A549 (cell line): ENCODE results near the gene KREMEN1. TPM values are rescaled to one million over a fixed set of nuclear protein-coding genes. Genes with fewer than 3 reads are reported as not detected.

ENCODE experiments used
- ATAC-seq, 2 experiments: fragments of 200-7000 bp in 1 of 2; fragments of >200 bp in 1 of 2; cut with Nextera tagmentation in 1 of 2; cut with Tn5 transposase in 1 of 2; 3 replicates each; pipeline versions ENCODE4 v1.8.0 to v1.9.1; 2018 to 2020; ENCODE audit warnings: mild to moderate bottlenecking in 1 of 2, moderate library complexity in 1 of 2
- CTCF ChIA-PET: fragments of 300-600 bp; sonication (Branson Sonifier 250); formaldehyde crosslinking; extraction: SDS; loops from one replicate; lab custom pipeline; 2021; ENCODE audit warnings: antibody characterized with exemption, inconsistent platforms; lab: Yijun Ruan, JAX
- POLR2A ChIA-PET: fragments of 350-600 bp; formaldehyde crosslinking; extraction: SDS; loops from one replicate; lab custom pipeline; 2021; ENCODE audit warnings: antibody characterized with exemption, inconsistent platforms; lab: Yijun Ruan, JAX
- DNase-seq, 2 experiments: peaks; one replicate each; pipeline versions ENCODE4 v3.0.0 to v3.0.0-alpha.2; 2011 to 2016; ENCODE audit warnings: low read depth in 1 of 2, low spot score in 1 of 2
- FAIRE-seq: peaks from 2 replicates; lab custom pipeline; 2011; peaks lifted over from hg19 to GRCh38; lab: Jason Lieb, UNC
- H3K27ac ChIP-seq, 2 experiments: fragments of >200 bp; sonication (Bioruptor Twin); formaldehyde crosslinking; 3 replicates each; pipeline ENCODE4 v1.5.1; 2016 to 2017
- H3K4me1 ChIP-seq: fragments of >200 bp; sonication (Bioruptor Twin); formaldehyde crosslinking; 3 replicates; pipeline ENCODE4 v1.6.1; 2016
- H3K4me2 ChIP-seq: fragments of >200 bp; sonication (Bioruptor Twin); formaldehyde crosslinking; 3 replicates; pipeline ENCODE4 v1.6.1; 2016
- H3K4me3 ChIP-seq: fragments of >200 bp; sonication (Bioruptor Twin); formaldehyde crosslinking; 3 replicates; pipeline ENCODE4 v1.5.1; 2016
- H3K9me3 ChIP-seq: fragments of >200 bp; sonication (Bioruptor Twin); formaldehyde crosslinking; 3 replicates; pipeline ENCODE4 v1.6.1; 2016
- ATOH8 ChIP-seq: fragments of 250-450 bp; sonication (Bioruptor Pico); IDR thresholded peaks from 2 replicates; pipeline ENCODE4 v1.5.0; 2020; ENCODE audit warnings: low read depth, mild to moderate bottlenecking, moderate library complexity
- CEBPB ChIP-seq, 2 experiments: fragments of >200 bp in 1 of 2; sonication (Bioruptor Twin) in 1 of 2; formaldehyde crosslinking in 1 of 2; IDR thresholded peaks; 2 replicates each; pipeline ENCODE4 v1.6.1; 2012 to 2016
- EHF ChIP-seq: fragments of 250-450 bp; sonication (Bioruptor Pico); IDR thresholded peaks from 2 replicates; pipeline ENCODE4 v1.5.0; 2020; ENCODE audit warnings: mild to moderate bottlenecking
- ESRRA ChIP-seq: fragments of 150-350 bp; IDR thresholded peaks from 2 replicates; pipeline ENCODE4 v1.6.1; 2014; ENCODE audit warnings: mild to moderate bottlenecking, low read length, borderline replicate concordance
- FOSL2 ChIP-seq, 2 experiments: fragments of 450-650 bp in 1 of 2; fragments of >200 bp in 1 of 2; sonication (Bioruptor Twin) in 1 of 2; formaldehyde crosslinking; IDR thresholded peaks; 2 replicates each; pipeline versions ENCODE4 v1.5.0 to v1.6.1; 2016 to 2020; ENCODE audit warnings: mild to moderate bottlenecking in 1 of 2, moderate library complexity in 1 of 2
- HDAC2 ChIP-seq: fragments of 200-600 bp; sonication (generic); IDR thresholded peaks from 2 replicates; pipeline ENCODE4 v1.6.1; 2016
- HMGXB4 ChIP-seq: fragments of 250-450 bp; sonication (Bioruptor Pico); IDR thresholded peaks from 2 replicates; pipeline ENCODE4 v1.5.0; 2021; ENCODE audit warnings: mild to moderate bottlenecking, moderate library complexity, borderline replicate concordance
- HOXB5 ChIP-seq: fragments of 250-450 bp; sonication (Bioruptor Pico); IDR thresholded peaks from 2 replicates; pipeline ENCODE4 v1.5.0; 2020; ENCODE audit warnings: mild to moderate bottlenecking, moderate library complexity
- KDM5A ChIP-seq: fragments of 200-600 bp; sonication (generic); IDR thresholded peaks from 2 replicates; pipeline ENCODE4 v1.6.1; 2016; ENCODE audit warnings: antibody characterized with exemption, mild to moderate bottlenecking
- MAFK ChIP-seq: fragments of 450-650 bp; IDR thresholded peaks from 2 replicates; pipeline ENCODE4 v1.6.1; 2014; ENCODE audit not compliant: partially characterized antibody
- MAX ChIP-seq: IDR thresholded peaks from 2 replicates; pipeline ENCODE4 v1.6.1; 2012
- MAZ ChIP-seq: fragments of 150-350 bp; IDR thresholded peaks from 2 replicates; pipeline ENCODE4 v1.6.1; 2014; ENCODE audit warnings: antibody characterized with exemption, low read depth, low read length, borderline replicate concordance
- NPAS2 ChIP-seq: fragments of 250-450 bp; sonication (Bioruptor Pico); IDR thresholded peaks from 2 replicates; pipeline ENCODE4 v1.8.0; 2022; ENCODE audit warnings: mild to moderate bottlenecking, moderate library complexity, borderline replicate concordance
- PHF8 ChIP-seq: fragments of 200-600 bp; sonication (generic); IDR thresholded peaks from 2 replicates; pipeline ENCODE4 v1.6.1; 2016; ENCODE audit warnings: low read depth, mild to moderate bottlenecking, antibody characterized with exemption, moderate library complexity, borderline replicate concordance
- POLR2A ChIP-seq: IDR thresholded peaks from 2 replicates; pipeline ENCODE4 v1.6.1; 2012; ENCODE audit warnings: mild to moderate bottlenecking, low read length
- POLR2AphosphoS2 ChIP-seq: conservative IDR thresholded peaks from 2 replicates; pipeline ENCODE4 v1.6.1; 2012; ENCODE audit warnings: low read length, improper control_type of control experiment, inconsistent platforms
- REST ChIP-seq: fragments of 200-600 bp; sonication (generic); IDR thresholded peaks from 2 replicates; pipeline ENCODE4 v1.6.1; 2016; ENCODE audit warnings: antibody characterized with exemption, mild to moderate bottlenecking, moderate library complexity
- RFX5 ChIP-seq: fragments of 450-650 bp; IDR thresholded peaks from 2 replicates; pipeline ENCODE4 v1.7.1; 2014; ENCODE audit warnings: antibody characterized with exemption, mild to moderate bottlenecking, moderate library complexity
- SREBF2 ChIP-seq: fragments of 450-650 bp; IDR thresholded peaks from 2 replicates; pipeline ENCODE4 v1.6.1; 2014; ENCODE audit warnings: mild to moderate bottlenecking, moderate library complexity
- TFCP2L1 ChIP-seq: fragments of 250-450 bp; sonication (Bioruptor Pico); IDR thresholded peaks from 2 replicates; pipeline ENCODE4 v1.5.0; 2021; ENCODE audit warnings: mild to moderate bottlenecking
- ZNF302 ChIP-seq: fragments of 250-450 bp; sonication (Bioruptor Pico); IDR thresholded peaks from 2 replicates; pipeline ENCODE4 v1.9.0; 2021; ENCODE audit warnings: inconsistent platforms, mild to moderate bottlenecking, moderate library complexity
- WGBS: methylation state at CpG from one replicate; pipeline ENCODE4 v1.1.6; 2017; ENCODE audit errors: missing lambda C conversion rate; 5-methylcytosine and 5-hydroxymethylcytosine counted together
- polyA plus RNA-seq, 4 experiments: library from polyadenylated mRNA; depleted of rRNA in 3 of 4; stranded (reverse); fragments of >200 nt; fragmentation: RNase III in 1 of 4; extraction: RNeasy Plus Mini Kit Qiagen cat#74134 plus additional on column Dnase treatment in 1 of 4; gene quantifications; 2 replicates in 3 of 4; 3 replicates in 1 of 4; pipeline ENCODE4 v1.2.3, GENCODE V29; 2011 to 2017
- TF ChIP-seq, protein P1 (sequence below): IDR thresholded peaks from 2 replicates; pipeline ENCODE4 v1.6.1; 2012; ENCODE audit warnings: low read depth, borderline replicate concordance
- TF ChIP-seq, protein P2 (sequence below): fragments of 150-350 bp; IDR thresholded peaks from 2 replicates; pipeline ENCODE4 v1.6.1; 2014; ENCODE audit warnings: low read depth, mild to moderate bottlenecking, low read length
- TF ChIP-seq, protein P3 (sequence below): fragments of 450-650 bp; IDR thresholded peaks from 2 replicates; pipeline ENCODE4 v1.6.1; 2014; ENCODE audit warnings: antibody characterized with exemption

The KREMEN1 gene
- polyA plus RNA-seq, 2 of the 4 experiments (the other 2 are of a cell fraction) = 1.7 to 2.5 TPM

GRCh38 chr22:29083933-29084591 is 11.2 kb downstream of the KREMEN1 start (continued):
- TF ChIP-seq TFCP2L1 (CRISPR knock-in tag) (no peak), ATOH8 (CRISPR knock-in tag) (no peak)

- TF ChIP-seq EHF (CRISPR knock-in tag) (no peak), ATOH8 (CRISPR knock-in tag) (no peak), ZNF302 (CRISPR knock-in tag) (no peak), HMGXB4 (no peak), CEBPB (IDR thresholded peaks at IDR 0.05) (no peak), MAZ (no peak), FOSL2 (IDR thresholded peaks at IDR 0.05) (no peak), FOSL2 (CRISPR knock-in tag; IDR thresholded peaks at IDR 0.05) (no peak), PHF8 (no peak), MAX (no peak), POLR2A (no peak)
- TF ChIP-seq, protein P1, sequence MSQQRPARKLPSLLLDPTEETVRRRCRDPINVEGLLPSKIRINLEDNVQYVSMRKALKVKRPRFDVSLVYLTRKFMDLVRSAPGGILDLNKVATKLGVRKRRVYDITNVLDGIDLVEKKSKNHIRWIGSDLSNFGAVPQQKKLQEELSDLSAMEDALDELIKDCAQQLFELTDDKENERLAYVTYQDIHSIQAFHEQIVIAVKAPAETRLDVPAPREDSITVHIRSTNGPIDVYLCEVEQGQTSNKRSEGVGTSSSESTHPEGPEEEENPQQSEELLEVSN = no peak
- TF ChIP-seq, protein P2, sequence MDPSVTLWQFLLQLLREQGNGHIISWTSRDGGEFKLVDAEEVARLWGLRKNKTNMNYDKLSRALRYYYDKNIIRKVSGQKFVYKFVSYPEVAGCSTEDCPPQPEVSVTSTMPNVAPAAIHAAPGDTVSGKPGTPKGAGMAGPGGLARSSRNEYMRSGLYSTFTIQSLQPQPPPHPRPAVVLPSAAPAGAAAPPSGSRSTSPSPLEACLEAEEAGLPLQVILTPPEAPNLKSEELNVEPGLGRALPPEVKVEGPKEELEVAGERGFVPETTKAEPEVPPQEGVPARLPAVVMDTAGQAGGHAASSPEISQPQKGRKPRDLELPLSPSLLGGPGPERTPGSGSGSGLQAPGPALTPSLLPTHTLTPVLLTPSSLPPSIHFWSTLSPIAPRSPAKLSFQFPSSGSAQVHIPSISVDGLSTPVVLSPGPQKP = no peak
- TF ChIP-seq, protein P3, sequence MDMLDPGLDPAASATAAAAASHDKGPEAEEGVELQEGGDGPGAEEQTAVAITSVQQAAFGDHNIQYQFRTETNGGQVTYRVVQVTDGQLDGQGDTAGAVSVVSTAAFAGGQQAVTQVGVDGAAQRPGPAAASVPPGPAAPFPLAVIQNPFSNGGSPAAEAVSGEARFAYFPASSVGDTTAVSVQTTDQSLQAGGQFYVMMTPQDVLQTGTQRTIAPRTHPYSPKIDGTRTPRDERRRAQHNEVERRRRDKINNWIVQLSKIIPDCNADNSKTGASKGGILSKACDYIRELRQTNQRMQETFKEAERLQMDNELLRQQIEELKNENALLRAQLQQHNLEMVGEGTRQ = no peak
- Histone ChIP-seq H3K9me3 (no peaks in the 10 kb centered on the region), H3K4me2 (no peak overlapping the region), H3K4me1 (no peaks in the 10 kb centered on the region), H3K4me3 (no peak overlapping the region), H3K27ac (no peak overlapping the region)
- POLR2A ChIA-PET = no interaction called here
- CTCF ChIA-PET = no interaction called here
- FAIRE-seq (no peak), ATAC-seq (no peak), DNase-seq (no peak)
- 90% methylated on average over 2 of the region's 2 CpGs for WGBS
Observed at GRCh38 chr22:29087012-29087411, 14.2 kb downstream of the KREMEN1 start.

GRCh38 chr22:29088809-29089208 is 16.0 kb downstream of the KREMEN1 start:
- ATAC-seq (no peak), FAIRE-seq (no peak), DNase-seq (no peak)
- Histone ChIP-seq H3K4me2 (no peak overlapping the region), H3K27ac (no peak overlapping the region), H3K4me3 (no peak overlapping the region), H3K9me3 (no peaks in the 10 kb centered on the region), H3K4me1 (no peaks in the 10 kb centered on the region)
- ChIA-PET CTCF (interaction anchor here (1.1 kb wide), 1 partner anchor 8 kb away, joined by 3 read pairs; no protein-coding TSS in a partner anchor), POLR2A (no interaction called here)
- 90% methylated on average over 3 of the region's 3 CpGs for WGBS
- TF ChIP-seq MAFK = no peak
- TF ChIP-seq ESRRA = no peak
- no peak for TF ChIP-seq SREBF2
- no peak for TF ChIP-seq POLR2A
- TF ChIP-seq RFX5 = no peak
- TF ChIP-seq POLR2AphosphoS2 = no peak
- TF ChIP-seq ZNF302 (CRISPR knock-in tag) = no peak
- TF ChIP-seq HOXB5 = no peak
- TF ChIP-seq KDM5A = no peak
- no peak for TF ChIP-seq NPAS2 (CRISPR knock-in tag)
- TF ChIP-seq HDAC2 = no peak
- TF ChIP-seq REST = no peak
